Mesodermal cell (in vitro differentiated cells): ENCODE measurements around the gene HNRNPAB.
A peak's percentile ranks its signal among the peaks of the same experiment; 100 is the strongest.
"Not testable (repeated sequence)": the region's sequence is repeated elsewhere in the genome, so short reads cannot be mapped to it uniquely, and the experiment has no call there.

Experiments
- H3K27ac ChIP-seq: 2 replicates; pipeline ENCODE4 v1.7.0; 2013; ENCODE audit warnings: mild to moderate bottlenecking, low read depth, low read length, moderate library complexity; ENCODE audit not compliant: severe bottlenecking
- H3K36me3 ChIP-seq: 2 replicates; pipeline ENCODE4 v1.7.1; 2013; ENCODE audit warnings: mild to moderate bottlenecking, low read length, moderate library complexity; ENCODE audit not compliant: control insufficient read depth, insufficient read depth
- H3K4me1 ChIP-seq: one replicate; pipeline ENCODE4 v1.7.1; 2013; ENCODE audit warnings: mild to moderate bottlenecking, low read length; ENCODE audit not compliant: insufficient read depth, control insufficient read depth, poor library complexity, severe bottlenecking
- H3K4me3 ChIP-seq: 2 replicates; pipeline ENCODE4 v1.7.0; 2013; ENCODE audit warnings: low read length, control low read depth, mild to moderate bottlenecking; ENCODE audit not compliant: insufficient read depth, poor library complexity, severe bottlenecking; ENCODE audit errors: extremely low read depth
- H3K9me3 ChIP-seq: 2 replicates; pipeline ENCODE4 v1.7.1; 2013; ENCODE audit warnings: mild to moderate bottlenecking, low read length, moderate library complexity; ENCODE audit not compliant: control insufficient read depth
- WGBS, 2 experiments: methylation state at CpG; one replicate each; pipeline ENCODE4 v1.1.5; 2013; ENCODE audit warnings: missing lambda C conversion rate in 2 of 2; ENCODE audit not compliant: insufficient coverage in 2 of 2; 5-methylcytosine and 5-hydroxymethylcytosine counted together

Gene HNRNPAB

GRCh38 chr5:178196281-178196812, 8.0 kb upstream of the HNRNPAB start:
- H3K9me3 ChIP-seq = no peaks in the 10 kb centered on the region
- H3K36me3 ChIP-seq = no peaks in the 10 kb centered on the region
- no peaks in the 10 kb centered on the region for H3K4me1 ChIP-seq
- WGBS, 2 experiments = 77 to 83% methylated on average over 6 to 7 of the region's 7 CpGs
- no peak overlapping the region for H3K4me3 ChIP-seq
- no peak overlapping the region for H3K27ac ChIP-seq

GRCh38 chr5:178196986-178197385, 7.3 kb upstream of the HNRNPAB start:
- no peaks in the 10 kb centered on the region for H3K4me1 ChIP-seq
- H3K36me3 ChIP-seq = no peaks in the 10 kb centered on the region
- WGBS, 2 experiments = 80 to 90% methylated on average over 8 of the region's 8 CpGs
- no peaks in the 10 kb centered on the region for H3K9me3 ChIP-seq
- no peak overlapping the region for H3K27ac ChIP-seq
- H3K4me3 ChIP-seq = no peak overlapping the region

GRCh38 chr5:178198151-178198550, 6.2 kb upstream of the HNRNPAB start:
- not testable (repeated sequence) for H3K36me3 ChIP-seq, H3K9me3 ChIP-seq, H3K4me3 ChIP-seq, H3K4me1 ChIP-seq, H3K27ac ChIP-seq
- 80 to 86% methylated on average over 7 to 9 of the region's 11 CpGs for WGBS, 2 experiments

- whole genome bisulfite sequencing, 2 experiments = 91 to 94% methylated on average over 5 to 10 of the region's 11 CpGs
- no peaks in the 10 kb centered on the region for H3K36me3 ChIP-seq
- no peak overlapping the region for H3K27ac ChIP-seq
- no peaks in the 10 kb centered on the region for H3K4me1 ChIP-seq
- no peak overlapping the region for H3K4me3 ChIP-seq
- H3K9me3 ChIP-seq = no peaks in the 10 kb centered on the region
Observed at GRCh38 chr5:178198706-178199105, 5.6 kb upstream of the HNRNPAB start.

- 87 to 88% methylated on average over 7 to 10 of the region's 12 CpGs for WGBS, 2 experiments
- H3K4me1 ChIP-seq = no peaks in the 10 kb centered on the region
- H3K9me3 ChIP-seq = no peaks in the 10 kb centered on the region
- H3K27ac ChIP-seq = no peak overlapping the region
- no peaks in the 10 kb centered on the region for H3K36me3 ChIP-seq
- H3K4me3 ChIP-seq = no peak overlapping the region
Observed at GRCh38 chr5:178199581-178200434, 4.5 kb upstream of the HNRNPAB start.

- 96 to 99% methylated on average over 10 to 11 of the region's 14 CpGs for WGBS, 2 experiments
Observed at GRCh38 chr5:178201221-178201926, 3.0 kb upstream of the HNRNPAB start.

GRCh38 chr5:178201927-178202235, 2.5 kb upstream of the HNRNPAB start:
- WGBS, 2 experiments = 81 to 83% methylated on average over 2 of the region's 2 CpGs
- Histone ChIP-seq H3K4me1 (peaks cover 11% of the 10 kb centered on the region), H3K36me3 (peaks cover 16% of the 10 kb centered on the region), H3K4me3 (no peak overlapping the region), H3K9me3 (no peaks in the 10 kb centered on the region), H3K27ac (no peak overlapping the region)

More at GRCh38 chr5:178201221-178201926, 3.0 kb upstream of the HNRNPAB start:
- peaks cover 11% of the 10 kb centered on the region for H3K36me3 ChIP-seq
- H3K4me3 ChIP-seq = no peak overlapping the region
- no peak overlapping the region for H3K27ac ChIP-seq
- peaks cover 6% of the 10 kb centered on the region for H3K4me1 ChIP-seq
- H3K9me3 ChIP-seq = no peaks in the 10 kb centered on the region

- Histone ChIP-seq H3K9me3 (no peaks in the 10 kb centered on the region), H3K27ac (no peak overlapping the region), H3K4me1 (peaks cover 15% of the 10 kb centered on the region), H3K36me3 (peaks cover 22% of the 10 kb centered on the region), H3K4me3 (no peak overlapping the region)
- WGBS, 2 experiments = 89 to 94% methylated on average over 8 of the region's 10 CpGs
Observed at GRCh38 chr5:178202541-178202940, 1.8 kb upstream of the HNRNPAB start.

GRCh38 chr5:178203670-178204181, 607 bp upstream of the HNRNPAB start:
- H3K36me3 ChIP-seq = peaks cover 34% of the 10 kb centered on the region
- H3K27ac ChIP-seq = peak overlapping the region; percentile 57
- H3K4me3 ChIP-seq = peak overlapping the region; percentile 90
- peaks cover 15% of the 10 kb centered on the region for H3K4me1 ChIP-seq
- no peaks in the 10 kb centered on the region for H3K9me3 ChIP-seq
- WGBS, 2 experiments = 5 to 9% methylated on average over 10 to 18 of the region's 30 CpGs

- H3K36me3 ChIP-seq = peaks cover 48% of the 10 kb centered on the region
- peak overlapping the region; percentile 93 for H3K27ac ChIP-seq
- H3K4me3 ChIP-seq = peak overlapping the region; percentile 90
- peaks cover 15% of the 10 kb centered on the region for H3K4me1 ChIP-seq
- WGBS, 2 experiments = 0 to 1% methylated on average over 49 to 63 of the region's 90 CpGs
- no peaks in the 10 kb centered on the region for H3K9me3 ChIP-seq
Observed at GRCh38 chr5:178204935-178205748, 809 bp downstream of the HNRNPAB start.
